Right lobe of liver (tissue), 4 donors: Measurements from ENCODE around the gene SOBP.

ENCODE experiments used
- POLR2A ChIP-seq: fragments of 450-650 bp; IDR thresholded peaks from one replicate; pipeline ENCODE4 v1.6.1; 2017; ENCODE audit warnings: antibody characterized with exemption, mild to moderate bottlenecking
- TF ChIP-seq, protein P1 (sequence below), 4 donors: fragments of 200-600 bp in 3 of 4; fragments of 450-650 bp in 1 of 4; IDR thresholded peaks; one replicate each; pipeline versions ENCODE4 v1.5.1 to v1.8.0; 2016 to 2022; ENCODE audit warnings: antibody characterized with exemption in 4 of 4, mild to moderate bottlenecking in 2 of 4
- donor health status: DM: no; HTN: no; CAD: no.
- donor health status: DM: no; HTN: no; CAD: no.
- donor health status: DM: no; HTN: yes; CAD: no.

DNA sequence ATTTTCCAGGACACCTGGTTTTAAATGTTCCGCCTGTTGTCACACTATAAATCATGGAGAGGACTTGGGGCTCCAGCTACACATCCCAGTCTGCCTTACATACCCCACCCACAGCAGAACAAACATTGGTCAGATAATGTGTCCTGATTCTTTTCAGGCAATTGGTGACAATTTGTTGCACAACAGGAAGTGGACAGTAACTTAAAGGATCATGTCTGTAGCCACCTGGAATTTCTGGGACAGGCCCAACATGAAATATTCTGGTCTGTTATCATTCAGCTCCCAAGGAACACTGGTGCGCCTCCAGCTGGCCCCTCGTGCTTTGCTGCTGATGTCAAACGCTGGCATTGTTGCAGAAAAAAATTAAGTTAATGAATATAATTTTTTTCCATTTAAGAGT lies 117.2 kb downstream of the SOBP start:
- TF ChIP-seq, protein P1, sequence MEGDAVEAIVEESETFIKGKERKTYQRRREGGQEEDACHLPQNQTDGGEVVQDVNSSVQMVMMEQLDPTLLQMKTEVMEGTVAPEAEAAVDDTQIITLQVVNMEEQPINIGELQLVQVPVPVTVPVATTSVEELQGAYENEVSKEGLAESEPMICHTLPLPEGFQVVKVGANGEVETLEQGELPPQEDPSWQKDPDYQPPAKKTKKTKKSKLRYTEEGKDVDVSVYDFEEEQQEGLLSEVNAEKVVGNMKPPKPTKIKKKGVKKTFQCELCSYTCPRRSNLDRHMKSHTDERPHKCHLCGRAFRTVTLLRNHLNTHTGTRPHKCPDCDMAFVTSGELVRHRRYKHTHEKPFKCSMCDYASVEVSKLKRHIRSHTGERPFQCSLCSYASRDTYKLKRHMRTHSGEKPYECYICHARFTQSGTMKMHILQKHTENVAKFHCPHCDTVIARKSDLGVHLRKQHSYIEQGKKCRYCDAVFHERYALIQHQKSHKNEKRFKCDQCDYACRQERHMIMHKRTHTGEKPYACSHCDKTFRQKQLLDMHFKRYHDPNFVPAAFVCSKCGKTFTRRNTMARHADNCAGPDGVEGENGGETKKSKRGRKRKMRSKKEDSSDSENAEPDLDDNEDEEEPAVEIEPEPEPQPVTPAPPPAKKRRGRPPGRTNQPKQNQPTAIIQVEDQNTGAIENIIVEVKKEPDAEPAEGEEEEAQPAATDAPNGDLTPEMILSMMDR (IDR thresholded peaks at IDR 0.05): no peak
- TF ChIP-seq POLR2A: no peak
